SK-N-MC (cell line): ENCODE measurements around the gene NLGN3.

Experiments used
- DNase-seq: peaks from one replicate; pipeline ENCODE4 v3.0.0-alpha.2; 2011; ENCODE audit warnings: low read depth, low spot score
- H3K27ac ChIP-seq: fragments of 200-600 bp; sonication (generic); 2 replicates; pipeline ENCODE4 v1.5.1; 2016; ENCODE audit warnings: mixed run types
- H3K36me3 ChIP-seq: fragments of 200-600 bp; sonication (generic); 2 replicates; pipeline ENCODE4 v1.6.1; 2017; ENCODE audit warnings: antibody characterized with exemption, low read length, mixed read lengths; ENCODE audit not compliant: insufficient read depth
- H3K4me3 ChIP-seq: fragments of 200-600 bp; sonication (generic); 2 replicates; pipeline ENCODE4 v1.5.1; 2016
- H3K9ac ChIP-seq: fragments of 200-600 bp; sonication (generic); 2 replicates; pipeline ENCODE4 v1.8.0; 2017; ENCODE audit warnings: mixed run types, mixed read lengths; ENCODE audit not compliant: insufficient read length
- H3K9me3 ChIP-seq: fragments of 200-600 bp; sonication (generic); 2 replicates; pipeline ENCODE4 v1.6.1; 2017; ENCODE audit warnings: low read depth, mild to moderate bottlenecking, antibody characterized with exemption, low read length, moderate library complexity, mixed read lengths
- EZH2 ChIP-seq: fragments of 200-600 bp; sonication (generic); IDR thresholded peaks from one replicate; pipeline ENCODE4 v1.6.1; 2017; ENCODE audit warnings: antibody characterized with exemption
- FOXP2 ChIP-seq: optimal IDR thresholded peaks from 2 replicates; pipeline ENCODE3; 2011; ENCODE audit warnings: mild to moderate bottlenecking, moderate library complexity; ENCODE audit not compliant: insufficient read depth; ENCODE audit errors: extremely low read length, control extremely low read depth
- POLR2AphosphoS5 ChIP-seq: IDR thresholded peaks from 2 replicates; pipeline ENCODE4 v1.6.1; 2012; ENCODE audit warnings: mild to moderate bottlenecking, low read depth, low read length, borderline replicate concordance

The NLGN3 gene

GRCh38 chrX:71159335-71159734, 14.7 kb downstream of the NLGN3 start:
- DNase-seq, result no peak
- Histone ChIP-seq H3K27ac (no peak overlapping the region), H3K9ac (no peak overlapping the region), H3K4me3 (no peak overlapping the region), H3K9me3 (no peaks in the 10 kb centered on the region), H3K36me3 (no peaks in the 10 kb centered on the region)
- TF ChIP-seq EZH2 (no peak), FOXP2 (no peak), POLR2AphosphoS5 (no peak)

GRCh38 chrX:71160475-71160874, 15.8 kb downstream of the NLGN3 start:
- no peak overlapping the region for H3K4me3 ChIP-seq
- H3K36me3 ChIP-seq, result no peaks in the 10 kb centered on the region
- H3K9ac ChIP-seq, result no peak overlapping the region

GRCh38 chrX:71162981-71163380, 18.3 kb downstream of the NLGN3 start:
- Histone ChIP-seq H3K4me3 (no peak overlapping the region), H3K9ac (no peak overlapping the region), H3K9me3 (no peaks in the 10 kb centered on the region), H3K27ac (no peak overlapping the region), H3K36me3 (no peaks in the 10 kb centered on the region)
- TF ChIP-seq POLR2AphosphoS5 (no peak), FOXP2 (no peak), EZH2 (no peak)
- DNase-seq, result no peak

More at GRCh38 chrX:71160475-71160874, 15.8 kb downstream of the NLGN3 start:
- no peak overlapping the region for H3K27ac ChIP-seq
- TF ChIP-seq POLR2AphosphoS5 (no peak), EZH2 (no peak), FOXP2 (no peak)
- no peaks in the 10 kb centered on the region for H3K9me3 ChIP-seq
- DNase-seq, result no peak

GRCh38 chrX:71164071-71164470, 19.4 kb downstream of the NLGN3 start:
- no peak overlapping the region for H3K9ac ChIP-seq
- no peak overlapping the region for H3K27ac ChIP-seq
- TF ChIP-seq EZH2, result no peak
- no peak for TF ChIP-seq FOXP2
- TF ChIP-seq POLR2AphosphoS5, result no peak
- no peak overlapping the region for H3K4me3 ChIP-seq
- H3K9me3 ChIP-seq, result no peaks in the 10 kb centered on the region
- DNase-seq, result no peak
- H3K36me3 ChIP-seq, result no peaks in the 10 kb centered on the region

- DNase-seq, result no peak
- no peak overlapping the region for H3K4me3 ChIP-seq
- H3K9me3 ChIP-seq, result no peaks in the 10 kb centered on the region
- TF ChIP-seq POLR2AphosphoS5, result no peak
- no peak for TF ChIP-seq EZH2
- no peak for TF ChIP-seq FOXP2
- no peaks in the 10 kb centered on the region for H3K36me3 ChIP-seq
- no peak overlapping the region for H3K27ac ChIP-seq
- no peak overlapping the region for H3K9ac ChIP-seq
Observed at GRCh38 chrX:71166461-71166860, 21.8 kb downstream of the NLGN3 start.

- Histone ChIP-seq H3K9me3 (no peaks in the 10 kb centered on the region), H3K27ac (no peak overlapping the region), H3K36me3 (no peaks in the 10 kb centered on the region), H3K4me3 (no peak overlapping the region), H3K9ac (no peak overlapping the region)
- no peak for TF ChIP-seq FOXP2
- no peak for TF ChIP-seq POLR2AphosphoS5
- TF ChIP-seq EZH2, result no peak
- no peak for DNase-seq
Observed at GRCh38 chrX:71167031-71167781, 22.6 kb downstream of the NLGN3 start.

- TF ChIP-seq EZH2, result no peak
- TF ChIP-seq POLR2AphosphoS5, result no peak
- TF ChIP-seq FOXP2, result no peak
Observed at GRCh38 chrX:71168134-71168533, 23.5 kb downstream of the NLGN3 start.

GRCh38 chrX:71169586-71169985, 24.9 kb downstream of the NLGN3 start:
- H3K9me3 ChIP-seq, result no peaks in the 10 kb centered on the region
- DNase-seq, result no peak
- H3K36me3 ChIP-seq, result no peaks in the 10 kb centered on the region
- H3K9ac ChIP-seq, result no peak overlapping the region
- H3K4me3 ChIP-seq, result no peak overlapping the region
- H3K27ac ChIP-seq, result no peak overlapping the region
- no peak for TF ChIP-seq FOXP2
- no peak for TF ChIP-seq POLR2AphosphoS5
- no peak for TF ChIP-seq EZH2

More at GRCh38 chrX:71168134-71168533, 23.5 kb downstream of the NLGN3 start:
- no peak for DNase-seq
- no peaks in the 10 kb centered on the region for H3K9me3 ChIP-seq
- no peaks in the 10 kb centered on the region for H3K36me3 ChIP-seq
- no peak overlapping the region for H3K9ac ChIP-seq
- no peak overlapping the region for H3K4me3 ChIP-seq
- no peak overlapping the region for H3K27ac ChIP-seq
